Left renal pelvis (tissue), 4 donors: ENCODE results near the gene SPAG7. TPM values are rescaled to one million over a fixed set of nuclear protein-coding genes. Genes with fewer than 3 reads are reported as not detected.
A peak's percentile ranks its signal among the peaks of the same experiment; 100 is the strongest.

Experiments
- DNase-seq, 4 donors: peaks; one replicate each; pipeline ENCODE4 v3.0.0-alpha.2; 2013; ENCODE audit warnings: low read depth in 4 of 4, low spot score in 3 of 4
- polyA plus RNA-seq, 4 donors: library from polyadenylated mRNA; unstranded; fragments of 120-200 nt; gene quantifications; one replicate each; pipeline ENCODE4 v1.2.1, GENCODE V29; 2013; ENCODE audit not compliant: insufficient read length in 4 of 4

The SPAG7 gene
- polyA plus RNA-seq, 4 donors, result 86.4 to 100 (median 92.0) TPM

DNA sequence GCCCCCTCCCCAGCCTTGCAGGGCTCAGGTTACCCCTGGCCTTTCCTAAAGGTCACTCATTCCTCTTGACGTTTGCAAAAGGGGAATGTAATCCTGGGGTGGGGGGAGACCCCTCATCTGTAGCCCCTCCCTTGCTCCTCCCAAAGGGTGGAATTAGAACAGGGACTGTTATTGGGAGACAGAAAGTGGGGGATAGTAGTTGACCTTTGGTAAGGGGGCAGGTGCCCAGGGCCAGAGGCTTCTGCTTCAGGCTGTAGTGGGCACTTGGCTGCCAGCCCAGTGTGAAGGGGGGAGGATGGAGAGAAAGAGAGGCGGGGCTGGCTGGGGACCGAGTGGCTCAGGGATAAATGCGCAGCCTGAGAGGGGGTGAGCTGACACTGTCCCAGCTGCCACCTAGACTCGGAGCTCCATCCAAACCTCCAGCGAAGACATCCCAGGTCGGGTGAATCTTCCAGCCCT is 16.8 kb downstream of the SPAG7 start, which contains the start of gene ENO3:
Gene ENO3, plus strand, starts transcription at position 374 of the 459 bp plus-strand sequence. CDS start 711 bp downstream, outside the sequence.
- no peak for DNase-seq

DNA sequence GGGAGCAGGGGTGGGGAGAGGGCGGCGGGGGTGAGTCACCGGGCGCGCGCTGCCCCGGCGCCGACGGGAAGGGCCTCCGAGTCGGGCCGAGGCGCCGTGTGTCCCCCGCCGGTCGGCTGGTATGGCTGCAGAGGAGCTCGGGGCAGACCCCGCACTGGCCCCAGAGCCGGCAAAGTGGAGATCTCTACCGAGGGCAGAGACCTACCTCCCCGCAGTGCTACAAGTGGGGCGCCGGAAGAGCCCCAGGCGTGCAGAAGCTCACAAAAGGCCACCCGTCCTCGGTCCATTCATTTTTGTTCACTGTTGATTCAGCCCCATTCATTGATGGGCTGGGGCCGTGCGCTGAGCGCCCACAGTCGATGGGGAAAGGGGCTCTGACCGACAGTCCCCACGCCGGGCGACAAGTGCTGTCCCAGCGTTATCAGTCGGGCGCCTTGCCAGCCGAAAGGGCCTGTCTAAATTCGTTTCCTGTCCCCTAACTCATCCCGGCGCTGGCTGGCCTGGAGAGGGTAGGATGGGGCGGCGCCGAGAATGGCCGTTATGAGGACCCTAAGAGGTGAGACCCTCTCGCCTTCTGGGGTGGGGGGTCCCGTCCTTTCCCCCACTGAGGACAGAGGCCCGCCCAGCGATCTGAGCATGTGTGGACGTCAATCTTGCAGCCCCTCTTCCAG is 17.4 kb downstream of the SPAG7 start:
- no peak for DNase-seq

DNA sequence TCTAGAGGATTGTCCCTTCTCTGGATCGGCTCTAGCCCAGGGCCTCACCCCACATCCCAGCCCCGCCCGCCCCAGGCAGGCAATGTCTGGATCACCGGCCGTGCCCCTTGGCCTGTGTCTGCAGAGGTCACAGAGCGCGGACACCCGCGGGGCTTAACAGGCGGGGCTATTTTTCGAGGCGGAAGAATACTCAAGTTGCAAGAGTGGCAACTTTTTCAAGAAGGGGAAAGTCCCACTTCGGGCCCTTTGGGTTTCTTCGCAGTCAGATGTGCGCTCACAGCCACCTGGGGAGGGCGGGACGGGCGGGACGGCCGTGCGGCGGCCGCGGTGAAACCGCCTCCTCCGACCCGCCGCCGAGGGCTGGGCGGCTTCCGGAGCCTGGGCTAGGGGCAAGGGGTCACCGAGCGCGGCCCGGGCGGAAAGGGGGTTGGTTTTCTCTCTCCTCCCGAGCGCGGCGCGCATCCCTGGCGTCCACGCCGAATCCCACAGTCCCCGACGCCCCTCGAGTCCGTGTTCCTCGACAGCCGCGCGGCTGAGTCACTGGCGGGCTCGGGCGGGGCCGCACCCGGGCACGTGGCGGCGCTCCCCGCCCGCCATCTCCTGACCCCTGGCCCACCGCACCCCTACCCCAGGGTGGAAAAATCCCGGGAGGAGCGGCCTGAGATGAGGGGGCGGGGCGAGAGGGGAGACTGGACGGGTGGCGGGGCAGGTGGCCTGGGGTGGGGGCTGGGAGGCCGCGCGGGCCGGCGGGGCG is 18.1 kb downstream of the SPAG7 start:
- no peak for DNase-seq

DNA sequence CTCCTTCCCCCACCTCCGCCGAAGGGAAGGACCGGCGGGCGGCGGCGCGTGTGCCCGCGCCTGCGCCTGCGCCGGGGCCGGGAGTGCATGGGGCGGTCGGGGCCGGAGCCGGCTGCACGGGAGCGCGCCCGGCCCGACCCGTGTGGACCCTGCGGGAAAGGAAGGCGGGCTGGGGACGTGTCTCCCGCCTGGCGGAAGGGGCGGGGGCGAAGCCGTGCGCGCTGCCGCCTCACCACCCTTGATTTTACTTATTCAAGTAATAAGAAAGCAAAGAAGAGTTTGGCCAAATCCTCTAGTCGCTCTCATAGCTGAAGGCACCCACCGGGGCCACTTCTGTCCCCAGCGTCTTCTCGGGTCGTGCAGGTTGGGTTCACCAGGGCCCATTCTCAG is 18.7 kb downstream of the SPAG7 start:
- peak in 2 of 4 donors; percentile 70 to 78 for DNase-seq

DNA sequence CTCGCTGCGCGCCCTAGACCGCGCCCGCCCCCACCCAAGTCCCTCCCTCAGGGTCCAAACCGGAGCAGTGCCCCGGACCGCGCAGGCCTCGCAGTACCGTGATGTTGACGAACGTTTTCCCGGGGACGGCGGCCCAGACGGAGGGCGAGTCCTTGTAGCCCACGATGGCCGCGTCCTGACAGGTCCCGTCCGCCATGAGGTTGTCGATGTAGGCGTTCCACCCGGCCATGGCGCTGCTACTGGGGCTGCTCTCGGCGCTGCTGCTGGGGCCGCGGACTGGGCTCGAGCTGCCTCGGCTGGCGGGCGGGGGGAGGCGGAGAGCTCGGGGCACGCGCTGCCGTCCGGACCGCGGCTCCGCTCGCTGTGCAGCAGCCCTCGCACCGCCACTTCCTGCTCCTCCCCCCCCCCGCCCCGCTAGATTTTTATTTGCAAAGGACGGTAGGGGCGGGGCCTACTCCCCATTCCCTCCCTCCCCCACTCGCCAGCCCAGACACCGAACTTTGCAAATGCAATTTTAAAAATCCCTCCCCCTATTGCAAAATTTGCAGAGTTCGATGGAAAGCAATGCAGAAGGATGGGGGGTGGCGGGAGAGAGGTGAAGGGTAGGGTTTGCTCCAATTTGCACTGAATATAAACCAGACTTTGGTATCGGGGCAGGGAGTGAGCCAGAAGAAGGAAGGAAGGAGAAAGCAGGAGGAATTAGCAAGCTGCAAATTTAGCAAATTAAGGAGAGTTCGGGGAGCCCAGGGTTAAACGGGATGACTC is 19.3 kb downstream of the SPAG7 start, which contains the start of gene PFN1:
Gene PFN1, minus strand, starts transcription at position 365 of the 765 bp plus-strand sequence. Its CDS starts 136 bp downstream, at position 229.
- peak in 2 of 4 donors; percentile 76 to 77 for DNase-seq

DNA sequence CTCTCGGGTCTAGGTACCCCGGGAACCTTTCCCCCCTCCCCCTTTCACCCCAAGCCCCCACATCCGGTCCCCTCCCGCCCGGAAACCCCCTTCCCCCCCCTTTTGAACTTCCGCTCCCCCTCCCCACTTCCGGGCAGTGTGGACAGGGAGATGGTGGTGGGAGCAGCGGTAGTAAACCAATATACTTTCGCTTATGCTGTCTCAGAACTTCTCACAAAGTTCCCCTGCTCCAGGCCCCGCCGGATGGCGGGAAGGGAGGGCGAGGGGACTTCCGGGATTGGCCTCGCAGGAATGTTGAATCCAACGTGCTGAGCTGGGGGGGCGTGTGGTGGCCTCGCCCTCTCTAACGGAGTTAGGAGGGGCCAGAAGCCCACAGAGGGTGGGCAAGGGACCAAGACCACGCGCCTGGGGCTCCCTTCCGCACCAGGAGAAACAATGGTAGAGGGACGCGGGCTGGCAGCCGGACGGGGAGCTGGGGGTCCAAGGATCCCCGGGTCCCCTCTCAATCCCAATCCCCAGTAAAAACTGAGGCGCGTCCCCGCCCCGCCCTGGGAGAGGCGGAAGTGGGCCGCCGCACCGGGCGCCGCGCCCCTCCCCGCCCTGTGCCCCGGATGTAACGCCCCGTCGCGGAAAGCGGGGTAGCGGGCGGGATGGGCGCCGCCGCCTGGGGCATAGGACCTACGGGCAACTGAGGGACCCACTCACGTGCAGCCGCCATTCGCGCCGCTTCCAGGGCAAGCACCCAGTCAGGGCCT is 20.0 kb downstream of the SPAG7 start:
- DNase-seq, result no peak

DNA sequence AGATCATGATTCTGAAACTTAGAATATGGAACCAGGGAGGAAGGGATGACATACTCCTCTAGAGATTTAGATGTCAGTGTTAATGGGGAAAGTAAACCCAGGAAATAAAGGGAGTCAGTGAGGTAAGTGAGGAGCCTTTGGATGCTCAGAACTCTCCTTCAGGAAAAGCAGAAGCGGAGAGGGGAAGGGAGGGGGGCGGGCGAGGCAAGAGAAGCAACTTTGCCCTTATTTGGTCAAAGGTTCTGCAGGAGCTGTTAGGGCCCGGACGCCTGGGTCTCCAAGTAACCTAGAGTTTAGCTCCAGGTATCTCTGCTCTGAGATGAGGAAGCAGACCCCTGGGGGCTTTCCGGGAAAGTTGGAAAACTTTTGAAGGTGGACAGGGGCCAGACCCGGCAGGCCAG is 20.6 kb downstream of the SPAG7 start:
- DNase-seq, result no peak

DNA sequence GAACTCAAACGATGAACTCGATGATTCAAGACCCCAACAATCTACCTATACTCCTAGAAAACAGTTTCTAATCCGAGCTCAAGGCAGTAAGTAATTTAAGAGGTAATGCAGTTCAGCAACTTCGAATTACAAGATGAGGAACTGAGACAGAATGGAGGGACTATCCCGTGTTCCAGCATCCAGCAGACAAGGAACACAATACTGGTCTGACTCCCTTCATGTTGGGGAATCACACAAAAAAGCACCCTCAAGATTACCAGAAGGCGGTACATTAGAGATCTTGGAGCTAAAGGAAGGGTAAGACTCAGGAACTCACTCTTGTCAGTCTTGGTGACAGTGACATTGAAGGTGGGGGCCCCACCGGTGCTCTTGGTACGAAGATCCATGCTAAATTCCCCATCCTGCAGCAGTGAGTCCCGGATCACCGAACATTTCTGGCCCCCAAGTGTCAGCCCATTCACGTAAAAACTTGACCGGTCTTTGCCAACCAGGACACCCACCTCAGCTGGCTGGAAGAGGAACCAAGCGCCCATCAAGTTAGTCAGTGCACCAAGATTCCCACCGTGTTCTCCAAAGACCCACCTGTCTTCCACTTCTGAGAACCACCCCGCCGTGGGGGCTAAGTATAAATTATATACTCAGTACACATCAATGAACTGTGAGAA is 21.2 kb downstream of the SPAG7 start:
- DNase-seq, result no peak

DNA sequence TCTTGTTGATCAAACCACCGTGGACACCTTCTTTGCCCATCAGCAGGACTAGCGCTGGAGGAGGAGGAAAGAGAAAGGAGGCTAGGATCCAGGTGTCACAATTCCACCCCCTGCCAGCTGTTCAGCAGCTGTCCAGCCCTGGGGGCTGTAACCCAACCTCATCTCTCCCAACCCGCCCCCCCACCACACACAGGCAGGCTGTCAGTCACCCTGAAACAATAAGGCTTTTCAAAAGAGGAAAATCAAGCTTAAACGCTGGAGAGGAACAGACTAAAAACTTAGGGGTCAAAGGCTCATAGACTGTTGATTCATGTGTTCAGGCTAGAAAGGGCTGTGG is 21.7 kb downstream of the SPAG7 start:
- no peak for DNase-seq

DNA sequence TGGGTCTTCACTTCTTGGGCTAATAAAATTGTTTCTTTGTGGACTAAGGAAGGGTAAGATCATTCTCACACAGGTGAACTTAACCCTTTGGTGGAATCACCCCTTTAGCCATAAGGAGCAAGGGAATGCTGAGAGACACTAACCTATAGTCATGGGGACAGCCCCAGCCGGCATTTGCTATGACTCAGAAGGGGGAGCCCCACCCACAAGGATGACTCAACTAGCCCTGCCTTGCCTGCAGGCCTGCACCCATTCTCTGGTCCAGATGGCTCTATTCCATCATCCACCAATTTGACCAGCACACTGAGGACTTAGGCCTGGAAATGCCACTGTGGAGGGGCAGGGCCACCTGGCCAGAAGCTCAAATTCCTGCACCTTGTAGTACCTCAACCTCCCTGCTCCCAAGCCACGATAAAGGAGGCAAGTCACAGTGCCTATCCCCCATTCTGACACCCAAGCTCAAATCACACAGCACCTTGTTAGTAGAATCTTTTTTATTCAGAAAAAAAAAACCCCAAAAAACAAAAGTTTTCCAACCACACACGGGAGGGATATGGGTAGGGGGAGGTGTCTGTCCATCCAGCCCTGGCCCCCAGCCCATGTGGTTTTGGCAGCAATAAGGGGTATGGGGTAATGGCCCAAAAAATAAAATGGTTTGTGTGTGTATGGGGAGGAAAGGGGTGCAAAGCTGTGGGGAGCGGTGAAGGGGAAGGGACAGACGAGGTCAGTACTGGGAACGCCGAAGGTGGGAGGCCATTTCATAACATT is 22.3 kb downstream of the SPAG7 start:
- no peak for DNase-seq

DNA sequence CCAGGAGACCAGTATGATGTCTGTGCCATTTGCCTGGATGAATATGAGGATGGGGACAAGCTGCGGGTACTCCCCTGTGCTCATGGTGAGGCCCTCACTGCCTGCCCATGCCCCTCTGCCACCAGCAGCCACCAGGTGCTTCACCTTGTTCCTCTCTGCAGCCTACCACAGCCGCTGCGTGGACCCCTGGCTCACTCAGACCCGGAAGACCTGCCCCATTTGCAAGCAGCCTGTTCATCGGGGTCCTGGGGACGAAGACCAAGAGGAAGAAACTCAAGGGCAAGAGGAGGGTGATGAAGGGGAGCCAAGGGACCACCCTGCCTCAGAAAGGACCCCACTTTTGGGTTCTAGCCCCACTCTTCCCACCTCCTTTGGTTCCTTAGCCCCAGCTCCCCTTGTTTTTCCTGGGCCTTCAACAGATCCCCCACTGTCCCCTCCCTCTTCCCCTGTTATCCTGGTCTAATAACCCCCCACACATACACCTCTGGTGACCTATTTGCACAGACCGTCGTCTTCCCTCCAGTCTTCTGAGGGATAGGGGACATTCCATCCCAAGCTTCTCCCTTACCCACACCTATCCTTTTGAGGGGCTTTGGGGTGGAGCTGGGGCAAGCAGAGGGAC is 23.0 kb downstream of the SPAG7 start:
- no peak for DNase-seq

DNA sequence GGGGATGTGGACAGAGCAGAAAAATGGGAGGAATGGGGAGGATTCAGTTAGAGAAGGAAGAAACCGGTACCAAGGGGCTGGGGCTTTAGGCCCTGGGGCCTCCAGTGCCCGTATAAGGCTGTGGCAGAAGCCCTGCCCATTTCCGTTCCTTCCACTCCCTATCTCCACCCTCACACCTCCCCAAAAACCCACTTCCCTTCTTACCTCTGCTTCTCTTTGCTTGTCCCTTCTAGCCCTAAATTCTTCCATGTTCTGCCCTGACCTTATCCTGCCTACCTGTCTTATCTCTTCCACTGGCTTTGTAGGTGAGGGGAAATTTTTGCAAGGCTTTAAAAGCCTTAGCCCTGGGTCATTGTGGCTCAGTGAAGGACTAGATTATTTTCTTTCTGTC is 23.5 kb downstream of the SPAG7 start:
- no peak for DNase-seq

DNA sequence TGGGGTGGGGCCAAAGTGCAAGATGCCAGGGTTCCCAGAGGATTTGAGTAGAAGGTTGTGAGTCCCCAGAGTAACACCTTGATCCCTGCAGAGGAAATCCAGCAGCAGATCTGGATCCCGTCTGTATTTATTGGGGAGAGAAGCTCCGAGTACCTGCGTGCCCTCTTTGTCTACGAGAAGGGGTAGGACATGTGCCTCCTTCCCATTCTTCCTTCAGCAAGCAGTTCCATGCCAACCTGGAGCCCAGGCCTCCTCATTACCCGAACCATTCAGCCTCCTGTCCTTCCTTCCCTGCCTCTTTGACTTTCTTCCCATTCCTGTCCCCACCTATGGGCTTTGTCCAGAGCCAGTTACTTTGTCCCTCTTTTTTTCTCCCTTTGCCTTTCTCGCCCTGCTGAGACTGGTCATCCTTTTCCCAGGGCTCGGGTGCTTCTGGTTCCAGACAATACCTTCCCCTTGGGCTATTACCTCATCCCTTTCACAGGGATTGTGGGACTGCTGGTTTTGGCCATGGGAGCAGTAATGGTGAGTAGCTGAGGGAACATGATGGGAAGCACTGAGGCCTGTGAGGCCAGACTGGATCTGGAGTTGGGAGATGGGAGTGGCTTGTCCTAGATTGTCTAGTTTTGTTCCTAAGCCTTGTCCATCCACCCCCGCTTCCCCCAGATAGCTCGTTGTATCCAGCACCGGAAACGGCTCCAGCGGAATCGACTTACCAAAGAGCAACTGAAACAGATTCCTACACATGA is 24.7 kb downstream of the SPAG7 start:
- no peak for DNase-seq

DNA sequence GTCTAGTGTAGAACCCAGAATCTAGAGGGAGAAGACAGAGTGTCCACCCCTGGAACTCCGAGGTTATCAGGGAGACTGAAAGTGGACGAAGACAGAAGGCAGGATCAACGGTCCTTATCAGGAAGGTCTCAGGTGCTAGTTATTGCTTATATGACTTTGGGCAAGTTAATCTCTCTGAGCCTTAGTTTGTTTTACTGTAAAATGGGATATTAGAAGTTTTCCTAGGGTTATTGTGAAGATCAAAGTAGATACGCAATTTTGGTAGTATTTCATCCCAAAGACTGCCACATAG is 26.4 kb downstream of the SPAG7 start:
- DNase-seq, result no peak

DNA sequence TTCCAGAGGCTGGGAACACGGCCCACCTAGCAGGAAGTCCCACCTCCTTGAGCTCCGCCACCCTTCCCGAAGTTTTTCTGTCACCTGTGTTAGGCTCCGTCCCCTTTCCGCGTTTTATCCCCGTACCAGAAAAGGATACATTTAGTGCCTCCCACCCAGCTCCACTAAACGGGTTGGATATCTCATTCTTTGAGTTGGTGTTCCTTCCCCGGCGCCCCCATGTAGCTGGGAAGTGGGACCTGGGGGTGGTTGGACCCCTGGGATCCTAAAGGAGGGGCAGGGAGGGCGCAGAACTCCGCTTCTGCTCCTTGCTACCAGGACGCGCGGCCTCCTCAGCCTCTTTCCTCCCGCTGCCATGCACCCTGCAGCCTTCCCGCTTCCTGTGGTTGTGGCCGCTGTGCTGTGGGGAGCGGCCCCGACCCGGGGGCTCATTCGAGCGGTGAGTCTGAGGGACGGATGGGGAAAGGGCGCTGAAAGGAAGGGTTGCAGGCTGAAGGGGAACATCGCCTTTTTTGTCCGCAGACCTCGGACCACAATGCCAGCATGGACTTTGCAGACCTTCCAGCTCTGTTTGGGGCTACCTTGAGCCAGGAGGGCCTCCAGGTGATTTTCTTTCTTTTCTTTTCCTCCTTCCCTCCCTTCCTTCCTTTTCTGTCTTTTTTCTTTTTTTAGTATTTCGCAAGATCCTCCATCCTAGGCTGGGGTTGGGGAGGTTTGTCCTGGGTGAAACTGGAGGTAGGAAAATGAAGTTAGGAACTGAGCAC is 26.9 kb downstream of the SPAG7 start:
- no peak for DNase-seq

DNA sequence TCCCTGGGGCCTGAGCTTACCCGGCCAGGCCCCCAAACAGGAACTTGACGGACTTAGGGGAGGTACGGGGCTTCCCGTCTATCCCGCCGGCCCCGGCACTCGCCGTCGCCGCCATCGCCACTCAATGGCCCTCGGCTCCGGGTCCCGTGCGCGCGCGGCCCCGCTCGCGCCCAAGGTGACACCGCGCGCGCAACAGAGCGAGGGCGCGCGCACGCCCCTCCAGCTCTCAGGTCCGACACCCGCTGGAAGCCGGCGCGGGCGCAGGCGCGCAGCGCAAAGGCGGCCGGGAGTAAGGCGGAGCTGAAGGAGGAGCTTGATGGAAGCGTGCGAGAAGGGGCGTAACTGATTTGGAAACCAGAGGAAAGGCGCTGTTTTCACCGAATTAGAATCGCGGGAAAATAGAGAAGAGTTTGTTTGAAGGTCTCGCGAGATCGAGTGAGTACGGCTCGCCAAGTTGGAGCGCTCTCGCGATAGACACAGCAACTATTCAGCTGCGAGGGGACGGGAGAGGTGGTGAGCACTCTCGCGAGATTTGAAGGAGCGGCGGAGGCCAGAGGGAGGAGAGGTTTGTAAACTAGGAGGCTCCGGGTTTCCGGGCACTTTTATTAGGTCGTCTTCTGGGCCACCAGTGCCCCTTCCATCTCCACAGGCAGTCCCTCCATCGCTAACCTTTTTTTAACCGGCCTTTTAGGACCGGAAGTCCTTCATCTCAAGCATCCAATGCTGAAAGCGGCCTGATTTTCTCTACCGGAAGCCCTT is 27.6 kb downstream of the SPAG7 start, which contains the start of the genes RNF167 and SLC25A11:
Gene RNF167, plus strand, starts transcription at position 473 of the 759 bp plus-strand sequence. CDS start 642 bp downstream, outside the sequence.
Gene SLC25A11, minus strand, starts transcription at position 251 of the 759 bp plus-strand sequence. Its CDS starts 136 bp downstream, at position 115.
- DNase-seq, result peak; percentile 98 to 99 (median 98)

DNA sequence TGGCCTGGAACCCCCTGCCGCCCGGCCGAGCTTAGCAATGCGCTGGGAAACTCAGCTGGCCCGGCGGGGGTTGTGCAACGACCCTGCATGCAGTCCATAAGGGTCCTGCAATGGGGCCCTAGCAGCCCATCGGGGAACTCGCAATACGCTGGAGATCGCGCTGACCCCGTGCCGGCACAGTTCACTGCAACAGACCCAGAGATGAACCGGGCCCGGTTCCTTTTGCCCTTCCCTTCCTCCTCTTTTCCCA is 28.1 kb downstream of the SPAG7 start:
- no peak for DNase-seq
